K562 (cell line): ENCODE measurements around the gene GPR3. TPM values are rescaled to one million over a fixed set of nuclear protein-coding genes. Genes with fewer than 3 reads are reported as not detected.

ENCODE experiments used
- MCM3 ChIP-seq: fragments of 450-650 bp; IDR thresholded peaks from 2 replicates; pipeline ENCODE4 v1.6.1; 2016
- NFE2 ChIP-seq: IDR thresholded peaks from 2 replicates; pipeline ENCODE4 v1.6.1; 2014; ENCODE audit warnings: antibody characterized with exemption, low read depth
- PTBP1 ChIP-seq: fragments of 200-400 bp; formaldehyde crosslinking; IDR thresholded peaks from 2 replicates; pipeline ENCODE4 v1.6.1; 2017; ENCODE audit warnings: low read depth, low read length
- RAD51 ChIP-seq: fragments of 450-650 bp; IDR thresholded peaks from 2 replicates; pipeline ENCODE4 v1.7.1; 2016; ENCODE audit warnings: low read depth, mild to moderate bottlenecking, borderline replicate concordance
- SMARCE1 ChIP-seq: fragments of 450-650 bp; IDR thresholded peaks from 2 replicates; pipeline ENCODE4 v1.7.1; 2016; ENCODE audit warnings: mild to moderate bottlenecking
- TFAM ChIP-seq: fragments of 250-450 bp; sonication (Bioruptor Pico); conservative IDR thresholded peaks from 2 replicates; pipeline ENCODE4 v1.5.0; 2021; ENCODE audit warnings: mild to moderate bottlenecking, moderate library complexity
- ZNF165 ChIP-seq: fragments of 250-450 bp; sonication (Bioruptor Pico); IDR thresholded peaks from 2 replicates; pipeline ENCODE4 v1.4.0; 2020; ENCODE audit warnings: borderline replicate concordance
- ZNF197 ChIP-seq: fragments of 200-800 bp; sonication (Bioruptor generic); IDR thresholded peaks from 2 replicates; pipeline ENCODE4 v1.6.1; 2016; ENCODE audit warnings: low read depth, missing genetic modification characterization, missing compliant biosample characterization
- ZNF217 ChIP-seq: sonication (generic); formaldehyde crosslinking; IDR thresholded peaks from 2 replicates; pipeline ENCODE4 v1.8.0; 2022; ENCODE audit warnings: mild to moderate bottlenecking, missing genetic modification reagents
- ZNF274 ChIP-seq: IDR thresholded peaks from 2 replicates; pipeline ENCODE4 v1.6.1; 2011; ENCODE audit warnings: low read depth, mild to moderate bottlenecking, low read length, moderate library complexity, borderline replicate concordance
- ZNF77 ChIP-seq: fragments of 250-450 bp; sonication (Bioruptor Pico); IDR thresholded peaks from 2 replicates; pipeline ENCODE4 v1.5.0; 2020
- polyA plus RNA-seq, 8 experiments: library from polyadenylated mRNA; depleted of rRNA in 4 of 8; stranded (reverse) in 5 of 8; unstranded in 3 of 8; fragments of >200 nt; fragmentation: Nextera tagmentation in 2 of 8; fragmentation: Illumina TruSeq in 1 of 8; extraction: Ambion mirVana in 2 of 8; extraction: Trizol in 1 of 8; gene quantifications; 2 replicates each; pipeline versions ENCODE4 v1.2.1 to v1.2.3, GENCODE V29; 2011 to 2014; ENCODE audit warnings: inconsistent platforms in 1 of 8, missing spikeins in 1 of 8
- total RNA-seq, 7 experiments: library from RNA; depleted of rRNA in 6 of 7; stranded (reverse); fragments of >200 nt in 6 of 7; fragmentation: Illumina TruSeq in 2 of 7; extraction: Trizol in 2 of 7; gene quantifications; 2 replicates each; pipeline versions ENCODE4 v1.2.1 to v1.2.3, GENCODE V29; 2011 to 2021; ENCODE audit warnings: low replicate concordance in 1 of 7
- TF ChIP-seq, protein P1 (sequence below): sonication (generic); formaldehyde crosslinking; IDR thresholded peaks from 2 replicates; pipeline ENCODE4 v1.8.1; 2022; ENCODE audit warnings: missing genetic modification reagents
- TF ChIP-seq, protein P2 (sequence below): fragments of 450-650 bp; formaldehyde crosslinking; IDR thresholded peaks from 2 replicates; pipeline ENCODE4 v1.4.0; 2020; ENCODE audit warnings: mild to moderate bottlenecking, moderate library complexity
- TF ChIP-seq, protein P3 (sequence below): fragments of 450-650 bp; conservative IDR thresholded peaks from 2 replicates; pipeline ENCODE4 v1.6.1; 2016; ENCODE audit warnings: missing genetic modification characterization, low read depth, mild to moderate bottlenecking, control low read depth, missing compliant biosample characterization
- TF ChIP-seq, protein P4 (sequence below): sonication (generic); formaldehyde crosslinking; IDR thresholded peaks from 2 replicates; pipeline ENCODE4 v1.8.0; 2022; ENCODE audit warnings: mild to moderate bottlenecking, missing genetic modification reagents
- TF ChIP-seq, protein P5 (sequence below): fragments of 250-450 bp; sonication (Bioruptor Pico); IDR thresholded peaks from 2 replicates; pipeline ENCODE4 v1.9.0; 2021; ENCODE audit warnings: mild to moderate bottlenecking, inconsistent platforms

The GPR3 gene
- total and polyA plus RNA-seq, 9 of the 15 experiments (the other 6 are each of a cell fraction or from before 2014, with no cell fraction given), result 0.24 to 11.5 (median 3.7) TPM

DNA sequence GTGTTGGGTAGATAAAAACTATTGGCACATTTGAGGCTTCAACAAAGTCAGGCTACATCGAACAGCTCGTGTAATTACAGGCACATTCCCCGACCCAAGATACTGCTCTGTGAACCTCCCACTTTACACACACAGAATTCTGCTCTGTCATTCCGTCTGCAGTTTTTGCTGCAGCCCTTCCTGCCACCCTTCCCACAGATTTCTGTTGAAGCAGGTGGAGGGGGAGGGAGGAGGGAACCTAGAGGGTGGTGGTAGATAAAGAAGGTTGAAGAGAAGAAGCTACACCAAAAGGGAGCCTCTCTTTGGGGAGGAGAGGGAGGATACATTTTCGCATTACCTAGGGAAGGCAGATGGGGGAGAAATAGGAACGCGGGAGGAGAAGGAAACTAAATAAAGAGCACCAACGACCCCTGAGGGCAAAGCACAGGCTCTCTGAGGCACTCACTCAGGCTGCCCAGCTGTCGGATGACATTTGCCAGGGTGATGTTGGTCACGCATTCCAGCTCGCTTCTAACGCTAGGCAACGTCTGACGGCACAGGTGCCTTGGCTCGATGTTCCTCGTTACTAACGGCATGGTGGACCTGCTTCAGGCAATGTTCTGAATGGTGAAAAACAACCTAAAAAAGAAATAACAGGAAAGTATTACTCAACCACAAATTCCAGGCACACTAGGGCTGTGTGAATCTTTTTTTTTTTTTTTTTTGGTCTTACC is 36.0 kb downstream of the GPR3 start (continued):
- TF ChIP-seq ZNF197 (CRISPR knock-in tag), result no peak
- no peak for TF ChIP-seq TFAM (CRISPR knock-in tag)
- TF ChIP-seq, protein P1, sequence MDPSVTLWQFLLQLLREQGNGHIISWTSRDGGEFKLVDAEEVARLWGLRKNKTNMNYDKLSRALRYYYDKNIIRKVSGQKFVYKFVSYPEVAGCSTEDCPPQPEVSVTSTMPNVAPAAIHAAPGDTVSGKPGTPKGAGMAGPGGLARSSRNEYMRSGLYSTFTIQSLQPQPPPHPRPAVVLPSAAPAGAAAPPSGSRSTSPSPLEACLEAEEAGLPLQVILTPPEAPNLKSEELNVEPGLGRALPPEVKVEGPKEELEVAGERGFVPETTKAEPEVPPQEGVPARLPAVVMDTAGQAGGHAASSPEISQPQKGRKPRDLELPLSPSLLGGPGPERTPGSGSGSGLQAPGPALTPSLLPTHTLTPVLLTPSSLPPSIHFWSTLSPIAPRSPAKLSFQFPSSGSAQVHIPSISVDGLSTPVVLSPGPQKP (CRISPR knock-in tag), result no peak
- peak; percentile 86 for TF ChIP-seq SMARCE1
- peak; percentile 37; the same call in 1 of the 2 replicates for TF ChIP-seq RAD51
- TF ChIP-seq MCM3, result no peak
- peak; percentile 100 for TF ChIP-seq NFE2
- TF ChIP-seq, protein P2, sequence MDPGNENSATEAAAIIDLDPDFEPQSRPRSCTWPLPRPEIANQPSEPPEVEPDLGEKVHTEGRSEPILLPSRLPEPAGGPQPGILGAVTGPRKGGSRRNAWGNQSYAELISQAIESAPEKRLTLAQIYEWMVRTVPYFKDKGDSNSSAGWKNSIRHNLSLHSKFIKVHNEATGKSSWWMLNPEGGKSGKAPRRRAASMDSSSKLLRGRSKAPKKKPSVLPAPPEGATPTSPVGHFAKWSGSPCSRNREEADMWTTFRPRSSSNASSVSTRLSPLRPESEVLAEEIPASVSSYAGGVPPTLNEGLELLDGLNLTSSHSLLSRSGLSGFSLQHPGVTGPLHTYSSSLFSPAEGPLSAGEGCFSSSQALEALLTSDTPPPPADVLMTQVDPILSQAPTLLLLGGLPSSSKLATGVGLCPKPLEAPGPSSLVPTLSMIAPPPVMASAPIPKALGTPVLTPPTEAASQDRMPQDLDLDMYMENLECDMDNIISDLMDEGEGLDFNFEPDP (CRISPR knock-in tag), result no peak
- TF ChIP-seq ZNF217 (CRISPR knock-in tag), result no peak
- no peak for TF ChIP-seq ZNF77
- no peak for TF ChIP-seq ZNF274
- TF ChIP-seq PTBP1, result no peak
- TF ChIP-seq ZNF165 (CRISPR knock-in tag), result no peak
- TF ChIP-seq, protein P3, sequence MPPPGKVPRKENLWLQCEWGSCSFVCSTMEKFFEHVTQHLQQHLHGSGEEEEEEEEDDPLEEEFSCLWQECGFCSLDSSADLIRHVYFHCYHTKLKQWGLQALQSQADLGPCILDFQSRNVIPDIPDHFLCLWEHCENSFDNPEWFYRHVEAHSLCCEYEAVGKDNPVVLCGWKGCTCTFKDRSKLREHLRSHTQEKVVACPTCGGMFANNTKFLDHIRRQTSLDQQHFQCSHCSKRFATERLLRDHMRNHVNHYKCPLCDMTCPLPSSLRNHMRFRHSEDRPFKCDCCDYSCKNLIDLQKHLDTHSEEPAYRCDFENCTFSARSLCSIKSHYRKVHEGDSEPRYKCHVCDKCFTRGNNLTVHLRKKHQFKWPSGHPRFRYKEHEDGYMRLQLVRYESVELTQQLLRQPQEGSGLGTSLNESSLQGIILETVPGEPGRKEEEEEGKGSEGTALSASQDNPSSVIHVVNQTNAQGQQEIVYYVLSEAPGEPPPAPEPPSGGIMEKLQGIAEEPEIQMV (tag), result no peak
- TF ChIP-seq, protein P4, sequence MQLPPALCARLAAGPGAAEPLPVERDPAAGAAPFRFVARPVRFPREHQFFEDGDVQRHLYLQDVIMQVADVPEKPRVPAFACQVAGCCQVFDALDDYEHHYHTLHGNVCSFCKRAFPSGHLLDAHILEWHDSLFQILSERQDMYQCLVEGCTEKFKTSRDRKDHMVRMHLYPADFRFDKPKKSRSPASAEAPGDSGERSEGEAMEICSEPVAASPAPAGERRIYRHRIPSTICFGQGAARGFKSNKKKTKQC, result no peak
- TF ChIP-seq, protein P5, sequence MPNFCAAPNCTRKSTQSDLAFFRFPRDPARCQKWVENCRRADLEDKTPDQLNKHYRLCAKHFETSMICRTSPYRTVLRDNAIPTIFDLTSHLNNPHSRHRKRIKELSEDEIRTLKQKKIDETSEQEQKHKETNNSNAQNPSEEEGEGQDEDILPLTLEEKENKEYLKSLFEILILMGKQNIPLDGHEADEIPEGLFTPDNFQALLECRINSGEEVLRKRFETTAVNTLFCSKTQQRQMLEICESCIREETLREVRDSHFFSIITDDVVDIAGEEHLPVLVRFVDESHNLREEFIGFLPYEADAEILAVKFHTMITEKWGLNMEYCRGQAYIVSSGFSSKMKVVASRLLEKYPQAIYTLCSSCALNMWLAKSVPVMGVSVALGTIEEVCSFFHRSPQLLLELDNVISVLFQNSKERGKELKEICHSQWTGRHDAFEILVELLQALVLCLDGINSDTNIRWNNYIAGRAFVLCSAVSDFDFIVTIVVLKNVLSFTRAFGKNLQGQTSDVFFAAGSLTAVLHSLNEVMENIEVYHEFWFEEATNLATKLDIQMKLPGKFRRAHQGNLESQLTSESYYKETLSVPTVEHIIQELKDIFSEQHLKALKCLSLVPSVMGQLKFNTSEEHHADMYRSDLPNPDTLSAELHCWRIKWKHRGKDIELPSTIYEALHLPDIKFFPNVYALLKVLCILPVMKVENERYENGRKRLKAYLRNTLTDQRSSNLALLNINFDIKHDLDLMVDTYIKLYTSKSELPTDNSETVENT (CRISPR knock-in tag), result no peak
